Subcutaneous adipose tissue (tissue), 4 donors: ENCODE data around the gene TMEM119. TPM values are rescaled to one million over a fixed set of nuclear protein-coding genes. Genes with fewer than 3 reads are reported as not detected.

ENCODE experiments used
- CTCF ChIP-seq: fragments of 450-650 bp; IDR thresholded peaks from one replicate; pipeline ENCODE4 v1.5.1; 2016; ENCODE audit warnings: low read depth, mild to moderate bottlenecking, control low read depth, antibody characterized with exemption, moderate library complexity
- total RNA-seq, 4 donors: library from RNA; depleted of rRNA; stranded (reverse); fragments of >200 nt; gene quantifications; one replicate each; pipeline ENCODE4 v1.1.0, GENCODE V29; 2016

TMEM119 gene
- total RNA-seq, 4 donors from 2014 or later: 7.8 to 20.5 (median 12.1) TPM

DNA sequence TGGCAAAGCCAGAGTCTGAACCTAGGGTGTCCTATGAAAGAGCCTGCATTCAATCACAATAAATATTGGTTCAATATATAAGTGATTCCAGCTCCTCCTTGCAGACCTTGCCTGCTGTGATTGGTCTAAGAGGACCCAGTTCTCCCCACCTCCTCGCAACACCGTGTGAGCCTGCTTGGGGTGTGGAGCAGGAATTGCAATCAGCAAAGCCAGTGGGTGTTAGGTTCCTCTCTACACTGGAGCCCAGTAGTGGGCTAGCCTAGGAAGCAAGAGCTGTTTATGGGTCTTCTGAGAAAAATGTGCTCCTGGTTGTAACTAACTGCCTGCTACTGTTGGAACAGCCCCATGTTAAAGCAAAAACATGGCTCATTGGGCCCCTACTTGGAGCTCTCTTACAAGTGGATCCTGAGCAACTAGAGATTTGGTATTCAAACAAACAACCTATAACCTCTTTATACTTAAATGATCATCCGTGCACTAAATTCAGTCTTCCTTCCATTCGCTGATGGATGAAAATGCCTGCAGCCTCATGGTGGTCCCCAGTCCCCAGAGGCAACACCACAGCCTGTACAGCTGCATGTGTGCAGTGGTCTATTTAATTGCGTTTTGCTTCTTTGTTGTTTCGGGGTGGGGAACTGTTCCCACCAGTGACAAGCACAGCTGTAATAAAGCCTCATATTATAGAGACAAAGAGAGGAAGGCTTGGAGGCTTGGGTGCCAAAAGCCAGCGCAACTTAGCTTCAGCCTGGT lies 39.5 kb upstream of the TMEM119 start:
- no peak for TF ChIP-seq CTCF

GRCh38 chr12:108635997-108636808 lies 38.3 kb upstream of the TMEM119 start:
- no peak for TF ChIP-seq CTCF

- TF ChIP-seq CTCF: no peak
Measured at GRCh38 chr12:108635201-108635996, 37.5 kb upstream of the TMEM119 start.

- TF ChIP-seq CTCF: no peak
Measured at GRCh38 chr12:108634341-108634751, 36.5 kb upstream of the TMEM119 start.

GRCh38 chr12:108633534-108634248 lies 35.8 kb upstream of the TMEM119 start, which contains the start of gene SELPLG:
SELPLG (minus strand) TSS chr12:108633894; CDS start chr12:108624307, 9,587 bp downstream.
- TF ChIP-seq CTCF: no peak

GRCh38 chr12:108633081-108633533 lies 35.2 kb upstream of the TMEM119 start:
- no peak for TF ChIP-seq CTCF
